Gastroesophageal sphincter (tissue), 3 donors: Measurements from ENCODE around the gene ABI1.

Experiments
- EP300 ChIP-seq: sonication (generic); formaldehyde crosslinking; IDR thresholded peaks from one replicate; pipeline ENCODE4 v1.6.1; 2017; ENCODE audit warnings: antibody characterized with exemption, mild to moderate bottlenecking
- TF ChIP-seq, protein P1 (sequence below), 4 experiments: fragments of 200-600 bp in 2 of 4; fragments of 450-650 bp in 2 of 4; sonication (generic) in 1 of 4; IDR thresholded peaks; one replicate each; pipeline ENCODE4 v1.5.1; 2017 to 2019; ENCODE audit warnings: antibody characterized with exemption in 4 of 4, mild to moderate bottlenecking in 2 of 4, moderate library complexity in 2 of 4

DNA sequence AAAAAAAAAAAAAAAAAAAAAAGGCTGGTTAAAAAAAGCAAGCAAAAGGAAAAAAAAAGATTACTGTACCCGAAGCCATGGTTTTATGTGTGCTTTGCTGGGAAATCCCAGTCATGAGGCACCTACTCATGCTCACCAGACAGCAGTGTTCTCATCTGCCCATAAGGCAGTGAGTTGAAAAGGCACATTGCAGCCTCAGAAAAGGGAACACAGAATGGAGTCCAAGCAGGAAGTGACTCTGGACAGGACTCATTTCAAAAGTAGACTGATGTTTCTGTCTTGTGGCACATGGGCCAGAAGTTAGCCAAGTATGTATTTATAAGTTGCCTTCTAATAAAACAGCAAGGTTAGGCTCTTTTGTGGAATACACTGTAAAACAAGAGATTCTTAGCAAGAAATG, 123.0 kb downstream of the ABI1 start:
- TF ChIP-seq, protein P1, sequence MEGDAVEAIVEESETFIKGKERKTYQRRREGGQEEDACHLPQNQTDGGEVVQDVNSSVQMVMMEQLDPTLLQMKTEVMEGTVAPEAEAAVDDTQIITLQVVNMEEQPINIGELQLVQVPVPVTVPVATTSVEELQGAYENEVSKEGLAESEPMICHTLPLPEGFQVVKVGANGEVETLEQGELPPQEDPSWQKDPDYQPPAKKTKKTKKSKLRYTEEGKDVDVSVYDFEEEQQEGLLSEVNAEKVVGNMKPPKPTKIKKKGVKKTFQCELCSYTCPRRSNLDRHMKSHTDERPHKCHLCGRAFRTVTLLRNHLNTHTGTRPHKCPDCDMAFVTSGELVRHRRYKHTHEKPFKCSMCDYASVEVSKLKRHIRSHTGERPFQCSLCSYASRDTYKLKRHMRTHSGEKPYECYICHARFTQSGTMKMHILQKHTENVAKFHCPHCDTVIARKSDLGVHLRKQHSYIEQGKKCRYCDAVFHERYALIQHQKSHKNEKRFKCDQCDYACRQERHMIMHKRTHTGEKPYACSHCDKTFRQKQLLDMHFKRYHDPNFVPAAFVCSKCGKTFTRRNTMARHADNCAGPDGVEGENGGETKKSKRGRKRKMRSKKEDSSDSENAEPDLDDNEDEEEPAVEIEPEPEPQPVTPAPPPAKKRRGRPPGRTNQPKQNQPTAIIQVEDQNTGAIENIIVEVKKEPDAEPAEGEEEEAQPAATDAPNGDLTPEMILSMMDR (IDR thresholded peaks at IDR 0.05): no peak
- no peak for TF ChIP-seq EP300
